CD14-positive monocyte (primary cell): Measurements from ENCODE around the gene KRT6C. TPM values are rescaled to one million over a fixed set of nuclear protein-coding genes. Genes with fewer than 3 reads are reported as not detected.
A peak's percentile ranks its signal among the peaks of the same experiment; 100 is the strongest.

Experiments used
- DNase-seq, 3 donors: peaks; one replicate each; pipeline ENCODE4 v3.0.0-alpha.2; 2011 to 2022
- H2AFZ ChIP-seq: 2 replicates; pipeline ENCODE4 v1.6.0; 2012; ENCODE audit warnings: mild to moderate bottlenecking, low read depth, low read length, inconsistent platforms; ENCODE audit not compliant: insufficient read depth, poor library complexity, severe bottlenecking
- H3K27ac ChIP-seq, 2 donors: 1 replicate in 1 of 2; 2 replicates in 1 of 2; pipeline ENCODE4 v1.5.1; 2012 to 2013; ENCODE audit warnings: low read length in 2 of 2, control low read depth in 1 of 2, inconsistent platforms in 1 of 2, low read depth in 1 of 2, mild to moderate bottlenecking in 1 of 2
- H3K27me3 ChIP-seq, 2 donors: one replicate each; pipeline versions ENCODE4 v1.6.0 to v1.6.1; 2011 to 2013; ENCODE audit warnings: low read length in 2 of 2; ENCODE audit not compliant: control insufficient read depth in 2 of 2, insufficient read depth in 2 of 2
- H3K36me3 ChIP-seq, 2 donors: replicated peaks in 1 of 2; 1 replicate in 1 of 2; 2 replicates in 1 of 2; pipeline versions ENCODE4 v1.5.1 to v1.6.1; 2012 to 2013; ENCODE audit warnings: low read length in 2 of 2, control low read depth in 1 of 2, inconsistent platforms in 1 of 2, mild to moderate bottlenecking in 1 of 2; ENCODE audit not compliant: insufficient read depth in 2 of 2, control insufficient read depth in 1 of 2
- H3K4me1 ChIP-seq, 2 donors: 1 replicate in 1 of 2; 2 replicates in 1 of 2; pipeline versions ENCODE4 v1.5.1 to v1.6.1; 2012 to 2013; ENCODE audit warnings: low read length in 2 of 2, control low read depth in 1 of 2, inconsistent platforms in 1 of 2, mild to moderate bottlenecking in 1 of 2, moderate library complexity in 1 of 2; ENCODE audit not compliant: insufficient read depth in 2 of 2, control insufficient read depth in 1 of 2
- H3K4me2 ChIP-seq: replicated peaks from 2 replicates; pipeline ENCODE3; 2012; ENCODE audit warnings: low read length, moderate library complexity, mild to moderate bottlenecking; ENCODE audit not compliant: poor library complexity, severe bottlenecking; ENCODE audit errors: extremely low read depth
- H3K4me3 ChIP-seq, 3 experiments: fragments of 200-600 bp in 1 of 3; sonication (generic) in 1 of 3; replicated peaks in 1 of 3; 1 replicate in 2 of 3; 2 replicates in 1 of 3; pipeline ENCODE4 v1.5.1; 2011 to 2013; ENCODE audit warnings: low read length in 3 of 3, mild to moderate bottlenecking in 3 of 3, control low read depth in 2 of 3, low read depth in 2 of 3, inconsistent platforms in 1 of 3, moderate library complexity in 1 of 3
- H3K79me2 ChIP-seq: 2 replicates; pipeline ENCODE4 v1.6.0; 2012; ENCODE audit warnings: mild to moderate bottlenecking, control low read depth, inconsistent platforms, low read length, moderate library complexity; ENCODE audit not compliant: insufficient read depth
- H3K9ac ChIP-seq: 2 replicates; pipeline ENCODE4 v1.6.0; 2017; ENCODE audit warnings: low read length, mild to moderate bottlenecking; ENCODE audit not compliant: insufficient read depth, poor library complexity, severe bottlenecking
- H3K9me3 ChIP-seq, 2 donors: replicated peaks in 1 of 2; 1 replicate in 1 of 2; 2 replicates in 1 of 2; pipeline versions ENCODE4 v1.5.1 to v1.6.1; 2012 to 2013; ENCODE audit warnings: low read length in 2 of 2, control low read depth in 1 of 2; ENCODE audit not compliant: control insufficient read depth in 1 of 2, insufficient read depth in 1 of 2
- H4K20me1 ChIP-seq: 2 replicates; pipeline ENCODE4 v1.6.0; 2012; ENCODE audit warnings: mild to moderate bottlenecking, low read length, control low read depth, moderate library complexity; ENCODE audit not compliant: insufficient read depth
- H3K27ac Mint-ChIP-seq, 7 donors: one replicate each; pipeline ENCODE4 v1.8.0; 2020; ENCODE audit warnings: mild to moderate bottlenecking in 7 of 7, mixed read lengths in 7 of 7, moderate library complexity in 6 of 7, inconsistent platforms in 2 of 7
- H3K27me3 Mint-ChIP-seq, 3 donors: one replicate each; pipeline ENCODE4 v1.8.0; 2021 to 2022; ENCODE audit warnings: low read depth in 3 of 3, mild to moderate bottlenecking in 3 of 3, mixed read lengths in 3 of 3, moderate library complexity in 3 of 3, inconsistent platforms in 1 of 3
- H3K36me3 Mint-ChIP-seq, 2 donors: one replicate each; pipeline ENCODE4 v1.8.0; 2020; ENCODE audit warnings: mixed read lengths in 2 of 2, inconsistent platforms in 1 of 2, mild to moderate bottlenecking in 1 of 2
- H3K4me1 Mint-ChIP-seq: one replicate; pipeline ENCODE4 v1.8.0; 2020; ENCODE audit warnings: mild to moderate bottlenecking, mixed read lengths
- H3K4me3 Mint-ChIP-seq, 2 donors: one replicate each; pipeline ENCODE4 v1.8.0; 2020; ENCODE audit warnings: mild to moderate bottlenecking in 2 of 2, mixed read lengths in 2 of 2, moderate library complexity in 1 of 2
- H3K9me3 Mint-ChIP-seq, 7 donors: one replicate each; pipeline ENCODE4 v1.8.0; 2020 to 2022; ENCODE audit warnings: mixed read lengths in 7 of 7, mild to moderate bottlenecking in 6 of 7, moderate library complexity in 6 of 7, inconsistent platforms in 2 of 7
- CTCF ChIP-seq: fragments of 200-600 bp; IDR thresholded peaks from one replicate; pipeline ENCODE4 v1.8.0; 2022; ENCODE audit warnings: antibody characterized with exemption, mild to moderate bottlenecking
- WGBS: methylation state at CpG from one replicate; pipeline ENCODE4 v1.1.5; 2013; ENCODE audit warnings: missing lambda C conversion rate; ENCODE audit not compliant: insufficient coverage; 5-methylcytosine and 5-hydroxymethylcytosine counted together
- intact Hi-C, 2 donors: fragments of 100-400 bp; cut with micrococcal nuclease; formaldehyde crosslinking; loops; one replicate each; pipeline versions ENCODE4 v1.15.0 to v1.15.1; 2023
- polyA plus RNA-seq, 3 donors: library from polyadenylated mRNA; depleted of rRNA in 1 of 3; unstranded in 2 of 3; stranded (reverse) in 1 of 3; fragments of 300-500 nt in 2 of 3; fragments of >200 nt in 1 of 3; fragmentation: Illumina TruSeq in 2 of 3; gene quantifications; 1 replicate in 2 of 3; 2 replicates in 1 of 3; pipeline ENCODE4 v1.2.3, GENCODE V29; 2012 to 2021

The KRT6C gene
- polyA plus RNA-seq, 3 donors: not detected

- Histone ChIP-seq H2AFZ (no peak overlapping the region), H3K4me1 (peaks cover 9 to 18% of the 10 kb centered on the region in 2 donors), H3K4me3 (no peak overlapping the region), H3K36me3 (no peaks in the 10 kb centered on the region), H3K9ac (no peak overlapping the region), H3K4me2 (peak overlapping the region; percentile 43), H3K9me3 (no peaks in the 10 kb centered on the region), H3K79me2 (no peaks in the 10 kb centered on the region), H4K20me1 (no peaks in the 10 kb centered on the region), H3K27ac (no peak overlapping the region), H3K27me3 (no peaks in the 10 kb centered on the region)
- no peak for TF ChIP-seq CTCF
- no peaks in the 10 kb centered on the region for H3K36me3 Mint-ChIP-seq
- H3K27me3 Mint-ChIP-seq: peaks cover 10 to 18% (median 16%) of the 10 kb centered on the region in 3 donors
- H3K4me3 Mint-ChIP-seq: peak overlapping the region in 1 of 2 donors; percentile 23
- H3K9me3 Mint-ChIP-seq: no peaks in the 10 kb centered on the region
- DNase-seq: no peak
- intact Hi-C loops: no loop called here
- no CpG with 5 or more reads among the region's 4 CpGs for WGBS
- H3K4me1 Mint-ChIP-seq: peaks cover 20% of the 10 kb centered on the region
- H3K27ac Mint-ChIP-seq: no peak overlapping the region
These were observed 20.9 kb upstream of the KRT6C start for GRCh38 chr12:52494518-52494917.

- Mint-ChIP-seq H3K4me1 (peaks cover 20% of the 10 kb centered on the region), H3K27ac (no peak overlapping the region), H3K4me3 (peak overlapping the region in 1 of 2 donors; percentile 23), H3K27me3 (peaks cover 10 to 18% (median 16%) of the 10 kb centered on the region in 3 donors), H3K36me3 (no peaks in the 10 kb centered on the region), H3K9me3 (no peaks in the 10 kb centered on the region)
- no peak overlapping the region for H3K4me3 ChIP-seq
- no peaks in the 10 kb centered on the region for H3K36me3 ChIP-seq
- intact Hi-C loops: no loop called here
- H3K27me3 ChIP-seq: no peaks in the 10 kb centered on the region
- TF ChIP-seq CTCF: no peak
- DNase-seq: no peak
- no peaks in the 10 kb centered on the region for H3K79me2 ChIP-seq
- H4K20me1 ChIP-seq: no peaks in the 10 kb centered on the region
- H3K27ac ChIP-seq: no peak overlapping the region
- no peaks in the 10 kb centered on the region for H3K9me3 ChIP-seq
- no peak overlapping the region for H3K9ac ChIP-seq
- H3K4me2 ChIP-seq: no peak overlapping the region
- no CpG with 5 or more reads among the region's 1 CpG for WGBS
- H2AFZ ChIP-seq: no peak overlapping the region
- peaks cover 9 to 18% of the 10 kb centered on the region in 2 donors for H3K4me1 ChIP-seq
These were observed 20.5 kb upstream of the KRT6C start for GRCh38 chr12:52494100-52494499.
